AG09309 (cell line): ENCODE data around the gene MYOG.

Experiments
- DNase-seq: peaks from one replicate; pipeline ENCODE4 v3.0.0-alpha.2; 2010; ENCODE audit warnings: low read depth
- H3K4me3 ChIP-seq: 2 replicates; pipeline ENCODE4 v1.5.1; 2011; ENCODE audit warnings: mild to moderate bottlenecking, low read depth, low read length, moderate library complexity; ENCODE audit not compliant: control insufficient read depth
- CTCF ChIP-seq: IDR thresholded peaks from 2 replicates; pipeline ENCODE4 v1.5.1; 2011; ENCODE audit warnings: mild to moderate bottlenecking, low read depth, low read length, inconsistent platforms; ENCODE audit not compliant: insufficient read depth, control insufficient read depth; ENCODE audit errors: missing control alignments

MYOG gene

DNA sequence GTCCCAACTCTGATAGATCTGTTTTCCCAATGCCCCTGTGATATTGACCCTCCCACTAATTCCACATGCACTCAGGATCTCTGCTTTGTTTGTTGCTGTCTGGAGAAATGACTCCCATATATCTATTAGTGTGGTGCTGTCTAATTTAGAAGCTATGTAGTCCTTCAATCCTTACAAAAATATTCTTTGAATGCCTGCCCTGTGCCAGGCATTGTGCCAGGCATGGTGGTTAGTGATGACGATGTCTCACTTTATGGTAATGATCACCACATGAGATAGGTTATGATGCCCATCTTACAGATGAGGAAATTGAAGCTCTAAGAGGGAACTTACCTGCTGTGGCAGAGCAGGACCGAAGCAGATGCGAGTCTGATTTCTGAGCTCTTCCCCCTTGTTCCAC, 12.9 kb downstream of the MYOG start:
- no peak for TF ChIP-seq CTCF
- DNase-seq: peak; percentile 39
- no peak overlapping the region for H3K4me3 ChIP-seq

DNA sequence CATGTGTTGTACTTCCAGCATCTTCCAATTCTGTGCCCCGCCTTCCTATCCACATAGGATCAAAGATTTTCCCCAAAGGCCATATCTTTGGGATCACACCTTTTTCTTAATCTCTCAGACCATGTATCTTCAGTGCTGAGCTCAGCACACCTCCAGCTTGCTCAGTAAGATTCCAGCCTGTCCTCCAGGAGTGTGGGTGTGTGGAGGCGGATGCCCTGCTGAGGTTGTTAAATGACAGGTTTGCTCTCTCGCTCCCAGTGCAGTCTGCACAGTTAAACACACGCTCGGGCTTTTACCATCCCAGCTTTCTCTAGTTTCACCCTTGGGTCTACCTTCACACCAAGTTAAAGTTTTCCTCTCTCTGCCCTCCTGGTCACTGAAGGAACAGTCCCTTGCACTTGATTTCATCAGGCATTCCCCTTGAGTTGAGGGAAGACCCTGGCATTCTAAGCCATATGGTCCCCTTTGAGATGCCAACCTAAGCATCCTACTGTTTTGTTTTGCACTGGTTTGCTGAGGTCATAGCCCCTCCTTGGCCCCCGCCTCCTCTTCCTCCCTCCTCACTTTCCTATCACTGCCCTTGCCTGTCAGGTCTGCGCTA, 13.7 kb downstream of the MYOG start:
- no peak for DNase-seq
- TF ChIP-seq CTCF: no peak
- H3K4me3 ChIP-seq: no peak overlapping the region

GRCh38 chr1:203069030-203069747, 16.6 kb downstream of the MYOG start:
- H3K4me3 ChIP-seq: no peak overlapping the region
- peak; percentile 31 for DNase-seq
- no peak for TF ChIP-seq CTCF

DNA sequence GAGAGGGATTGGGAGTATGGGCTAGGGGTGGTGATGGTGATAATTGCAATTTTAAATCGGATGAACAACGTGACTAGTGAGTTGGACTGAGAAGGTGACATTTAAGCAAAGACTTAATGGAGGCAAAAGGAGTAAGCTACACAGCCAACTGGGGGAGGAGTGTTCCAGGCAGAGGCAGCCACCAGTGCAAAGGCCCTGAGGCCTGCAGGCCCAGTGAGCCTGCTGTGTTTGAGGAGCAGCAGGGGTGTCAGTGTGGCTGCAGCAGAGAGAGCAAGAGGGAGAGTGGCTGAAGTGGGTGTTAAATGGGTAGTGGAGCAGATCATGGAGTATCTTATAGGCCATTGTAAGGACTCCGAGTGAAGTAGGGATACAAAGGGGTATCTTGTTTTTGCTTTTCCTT, 18.8 kb downstream of the MYOG start:
- no peak overlapping the region for H3K4me3 ChIP-seq
- no peak for DNase-seq
- TF ChIP-seq CTCF: no peak

DNA sequence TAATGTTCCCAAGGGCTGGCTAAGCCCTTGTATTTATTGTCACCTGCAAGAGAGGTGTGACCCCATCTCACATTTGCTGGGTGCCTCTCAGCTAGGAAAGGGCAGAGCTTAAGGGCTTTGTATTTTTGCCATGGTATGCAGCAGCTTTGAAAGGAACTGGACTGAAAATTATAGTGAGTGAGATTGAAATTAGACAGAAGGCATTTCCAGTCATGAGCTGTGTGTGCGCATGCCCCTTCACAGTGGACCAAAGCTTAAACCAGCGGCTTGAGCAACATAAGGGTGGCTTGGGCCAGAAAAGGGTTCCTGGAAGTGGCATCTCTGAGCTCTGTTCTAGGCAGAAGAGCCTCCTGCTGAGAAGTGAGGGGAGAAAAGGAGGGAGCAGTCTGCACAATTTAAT, 19.8 kb downstream of the MYOG start:
- H3K4me3 ChIP-seq: no peak overlapping the region
- TF ChIP-seq CTCF: no peak
- DNase-seq: no peak

DNA sequence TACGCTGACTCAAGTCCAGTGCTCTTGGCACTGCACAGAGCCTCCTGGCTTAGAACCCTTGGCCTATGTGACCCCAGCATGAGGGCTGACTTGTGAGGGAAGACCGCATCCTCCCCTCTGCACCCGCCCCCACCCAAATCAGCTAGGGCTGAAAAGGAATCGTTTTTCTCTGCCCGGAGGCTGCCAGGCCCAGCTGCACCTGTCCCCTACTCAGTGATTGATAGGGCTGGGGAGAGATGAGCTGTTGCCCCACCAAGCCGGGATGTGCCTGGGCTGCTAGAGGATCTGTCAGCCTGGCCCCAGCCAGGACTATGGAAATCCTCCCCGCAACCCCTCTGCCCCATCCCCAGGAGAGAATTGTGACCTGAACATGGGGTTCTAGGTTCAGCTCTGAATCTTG, 20.6 kb downstream of the MYOG start:
- no peak for TF ChIP-seq CTCF
- no peak for DNase-seq
- no peak overlapping the region for H3K4me3 ChIP-seq
